Inflammatory macrophage treated with lipopolysaccharide for 1 hour (primary cell): ENCODE measurements around the gene ERO1A.

ENCODE experiments used
- DNase-seq, 2 donors: peaks; one replicate each; pipeline ENCODE4 v3.0.0-alpha.2; 2020 to 2022

ERO1A gene

DNA sequence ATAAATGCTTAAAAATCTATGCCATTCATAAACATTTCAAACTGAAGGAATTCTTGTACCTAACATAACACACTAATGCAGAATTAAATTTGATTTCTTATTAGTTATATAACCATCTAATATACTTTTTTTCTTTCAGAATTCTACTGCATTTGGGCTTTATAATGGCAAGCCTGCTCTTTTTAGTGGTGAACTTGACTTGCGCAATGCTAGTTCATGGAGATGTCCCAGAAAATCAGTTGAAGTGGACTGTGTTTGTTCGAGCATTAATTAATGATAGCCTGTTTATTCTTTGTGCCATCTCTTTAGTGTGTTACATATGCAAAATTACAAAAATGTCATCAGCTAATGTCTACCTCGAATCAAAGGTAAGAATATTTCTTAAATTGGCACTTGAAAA lies 95.4 kb downstream of the ERO1A start:
- DNase-seq: no peak

GRCh38 chr14:52598568-52598967 lies 96.8 kb downstream of the ERO1A start:
- no peak for DNase-seq

DNA sequence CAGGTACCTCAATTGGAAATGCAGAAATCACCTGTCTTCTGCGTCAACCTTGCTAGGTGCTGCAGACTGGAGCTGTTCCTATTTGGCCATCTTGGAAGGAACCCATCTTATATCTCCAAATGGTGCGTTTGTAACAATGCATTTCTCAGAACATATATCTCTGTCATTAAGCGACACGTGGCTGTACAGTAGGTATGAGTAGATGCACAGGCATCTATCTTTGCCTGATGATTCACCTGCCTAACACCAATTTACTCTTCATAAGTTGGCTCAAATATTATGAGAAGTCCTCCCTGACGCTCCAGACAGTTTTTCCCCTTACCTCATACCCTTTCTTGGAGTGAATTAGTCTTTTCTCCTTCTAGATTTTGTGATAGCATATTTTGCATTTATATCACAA lies 98.5 kb downstream of the ERO1A start:
- DNase-seq: no peak

GRCh38 chr14:52596320-52596719 lies 99.0 kb downstream of the ERO1A start:
- DNase-seq: no peak

DNA sequence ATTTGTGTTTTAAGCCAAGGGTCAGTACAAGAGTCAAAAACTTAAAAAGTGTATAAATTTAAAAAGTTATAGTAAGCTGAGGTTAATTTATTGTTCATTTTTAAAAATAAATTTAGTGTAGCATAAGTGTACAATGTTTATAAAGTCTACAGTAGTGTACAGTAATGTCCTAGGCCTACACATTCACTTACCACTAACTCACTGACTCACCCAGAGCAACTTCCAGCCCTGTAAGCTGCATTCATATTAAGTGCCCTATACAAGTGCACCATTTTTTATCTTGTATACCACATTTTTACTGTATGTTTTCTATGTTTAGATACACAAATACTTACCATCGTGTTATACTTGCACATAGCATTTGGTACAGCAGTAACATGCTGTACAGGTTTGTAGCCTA lies 105.0 kb downstream of the ERO1A start:
- no peak for DNase-seq
